Uterus (tissue), 4 donors: Measurements from ENCODE around the gene CAMSAP2. TPM values are rescaled to one million over a fixed set of nuclear protein-coding genes. Genes with fewer than 3 reads are reported as not detected.

Experiments
- DNase-seq, 2 donors: peaks; one replicate each; pipeline ENCODE4 v3.0.0-alpha.2; 2019 to 2020
- H3K27ac ChIP-seq, 2 donors: fragments of 200-600 bp; sonication (generic); 1 replicate in 1 of 2; 2 replicates in 1 of 2; pipeline ENCODE4 v1.5.1; 2016 to 2018
- H3K27me3 ChIP-seq, 2 donors: fragments of 200-600 bp; sonication (generic); one replicate each; pipeline ENCODE4 v1.5.1; 2018 to 2019; ENCODE audit warnings: control low read depth in 1 of 2
- H3K36me3 ChIP-seq, 2 donors: fragments of 200-600 bp; sonication (generic); one replicate each; pipeline ENCODE4 v1.5.1; 2019; ENCODE audit warnings: control low read depth in 1 of 2
- H3K4me1 ChIP-seq, 2 donors: fragments of 200-600 bp; sonication (generic); one replicate each; pipeline ENCODE4 v1.5.1; 2018 to 2019; ENCODE audit warnings: control low read depth in 1 of 2
- H3K4me3 ChIP-seq, 2 donors: fragments of 200-600 bp; sonication (generic); 1 replicate in 1 of 2; 2 replicates in 1 of 2; pipeline ENCODE4 v1.5.1; 2018 to 2019; ENCODE audit warnings: mild to moderate bottlenecking in 1 of 2
- H3K9me3 ChIP-seq, 2 donors: fragments of 200-600 bp; sonication (generic); one replicate each; pipeline ENCODE4 v1.5.1; 2019; ENCODE audit warnings: control low read depth in 1 of 2
- POLR2A ChIP-seq, 2 donors: fragments of 450-650 bp; IDR thresholded peaks; one replicate each; pipeline ENCODE4 v1.6.1; 2016; ENCODE audit warnings: antibody characterized with exemption in 2 of 2, mild to moderate bottlenecking in 1 of 2, moderate library complexity in 1 of 2
- intact Hi-C: fragments of 100-400 bp; cut with DNase I; formaldehyde crosslinking; loops from one replicate; pipeline ENCODE4 v1.15.1; 2023; ENCODE audit warnings: low total_unique reads
- total RNA-seq, 4 donors: library from RNA; depleted of rRNA in 3 of 4; stranded (reverse); fragments of >200 nt in 3 of 4; gene quantifications; one replicate each; pipeline versions ENCODE4 v1.1.0 to v1.2.4, GENCODE V29; 2014 to 2023
- TF ChIP-seq, protein P1 (sequence below), 4 experiments: fragments of 200-600 bp in 2 of 4; fragments of 450-650 bp in 2 of 4; sonication (generic) in 2 of 4; IDR thresholded peaks; one replicate each; pipeline ENCODE4 v1.5.1; 2016 to 2019; ENCODE audit warnings: antibody characterized with exemption in 4 of 4, mild to moderate bottlenecking in 2 of 4, moderate library complexity in 1 of 4
- donor health status: DM: yes; HTN: yes; CAD: no.

CAMSAP2 gene, protein sequence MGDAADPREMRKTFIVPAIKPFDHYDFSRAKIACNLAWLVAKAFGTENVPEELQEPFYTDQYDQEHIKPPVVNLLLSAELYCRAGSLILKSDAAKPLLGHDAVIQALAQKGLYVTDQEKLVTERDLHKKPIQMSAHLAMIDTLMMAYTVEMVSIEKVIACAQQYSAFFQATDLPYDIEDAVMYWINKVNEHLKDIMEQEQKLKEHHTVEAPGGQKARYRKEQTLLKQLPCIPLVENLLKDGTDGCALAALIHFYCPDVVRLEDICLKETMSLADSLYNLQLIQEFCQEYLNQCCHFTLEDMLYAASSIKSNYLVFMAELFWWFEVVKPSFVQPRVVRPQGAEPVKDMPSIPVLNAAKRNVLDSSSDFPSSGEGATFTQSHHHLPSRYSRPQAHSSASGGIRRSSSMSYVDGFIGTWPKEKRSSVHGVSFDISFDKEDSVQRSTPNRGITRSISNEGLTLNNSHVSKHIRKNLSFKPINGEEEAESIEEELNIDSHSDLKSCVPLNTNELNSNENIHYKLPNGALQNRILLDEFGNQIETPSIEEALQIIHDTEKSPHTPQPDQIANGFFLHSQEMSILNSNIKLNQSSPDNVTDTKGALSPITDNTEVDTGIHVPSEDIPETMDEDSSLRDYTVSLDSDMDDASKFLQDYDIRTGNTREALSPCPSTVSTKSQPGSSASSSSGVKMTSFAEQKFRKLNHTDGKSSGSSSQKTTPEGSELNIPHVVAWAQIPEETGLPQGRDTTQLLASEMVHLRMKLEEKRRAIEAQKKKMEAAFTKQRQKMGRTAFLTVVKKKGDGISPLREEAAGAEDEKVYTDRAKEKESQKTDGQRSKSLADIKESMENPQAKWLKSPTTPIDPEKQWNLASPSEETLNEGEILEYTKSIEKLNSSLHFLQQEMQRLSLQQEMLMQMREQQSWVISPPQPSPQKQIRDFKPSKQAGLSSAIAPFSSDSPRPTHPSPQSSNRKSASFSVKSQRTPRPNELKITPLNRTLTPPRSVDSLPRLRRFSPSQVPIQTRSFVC (N-terminal part only)
- total RNA-seq, result 10 to 100 TPM; 31.0 to 64.8 (median 47.7) TPM

DNA sequence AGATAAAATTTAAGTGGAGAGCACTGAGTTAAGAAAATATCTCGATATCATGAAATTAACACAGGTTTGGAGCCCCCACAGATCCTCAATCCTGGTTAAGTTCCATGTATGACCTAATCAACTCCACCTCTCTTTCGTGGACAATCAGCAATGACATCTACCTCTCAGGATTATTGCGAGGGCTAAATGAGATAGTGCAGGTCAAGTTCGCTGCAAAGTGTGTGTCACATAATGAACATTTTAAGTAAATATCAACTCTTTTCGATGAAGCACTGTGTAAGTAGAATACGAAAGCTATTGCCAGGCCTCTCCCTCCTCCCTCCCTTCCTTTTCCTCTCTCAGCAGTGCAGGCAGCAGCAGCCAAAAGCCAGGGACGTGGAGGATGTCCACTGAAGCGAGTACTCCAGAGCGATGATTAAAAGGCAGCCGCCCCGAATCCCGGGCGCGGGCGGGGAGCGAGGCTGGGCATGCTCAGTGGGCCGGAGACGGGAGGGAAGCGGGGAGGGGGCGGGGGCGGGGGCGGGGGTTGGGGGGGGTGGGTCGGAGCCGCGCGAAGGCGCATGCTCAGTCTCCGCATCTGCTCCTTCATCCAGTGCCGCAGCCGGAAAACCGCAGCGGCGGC, at the start of gene CAMSAP2:
Gene CAMSAP2 (plus strand): TSS at position 567 of the 622 bp plus-strand sequence. CDS start 935 bp downstream, outside the sequence.
- Histone ChIP-seq H3K27ac (peak within 1 kb of the TSS; percentile 94 to 99), H3K4me1 (no peaks in the 10 kb centered on the region), H3K27me3 (no peaks in the 10 kb centered on the region), H3K9me3 (no peaks in the 10 kb centered on the region), H3K4me3 (peak within 1 kb of the TSS; percentile 77 to 88), H3K36me3 (no peaks in the 10 kb centered on the region)
- DNase-seq, result peak; percentile 93
- TF ChIP-seq POLR2A (IDR thresholded peaks at IDR 0.05), result no peak
- TF ChIP-seq, protein P1, sequence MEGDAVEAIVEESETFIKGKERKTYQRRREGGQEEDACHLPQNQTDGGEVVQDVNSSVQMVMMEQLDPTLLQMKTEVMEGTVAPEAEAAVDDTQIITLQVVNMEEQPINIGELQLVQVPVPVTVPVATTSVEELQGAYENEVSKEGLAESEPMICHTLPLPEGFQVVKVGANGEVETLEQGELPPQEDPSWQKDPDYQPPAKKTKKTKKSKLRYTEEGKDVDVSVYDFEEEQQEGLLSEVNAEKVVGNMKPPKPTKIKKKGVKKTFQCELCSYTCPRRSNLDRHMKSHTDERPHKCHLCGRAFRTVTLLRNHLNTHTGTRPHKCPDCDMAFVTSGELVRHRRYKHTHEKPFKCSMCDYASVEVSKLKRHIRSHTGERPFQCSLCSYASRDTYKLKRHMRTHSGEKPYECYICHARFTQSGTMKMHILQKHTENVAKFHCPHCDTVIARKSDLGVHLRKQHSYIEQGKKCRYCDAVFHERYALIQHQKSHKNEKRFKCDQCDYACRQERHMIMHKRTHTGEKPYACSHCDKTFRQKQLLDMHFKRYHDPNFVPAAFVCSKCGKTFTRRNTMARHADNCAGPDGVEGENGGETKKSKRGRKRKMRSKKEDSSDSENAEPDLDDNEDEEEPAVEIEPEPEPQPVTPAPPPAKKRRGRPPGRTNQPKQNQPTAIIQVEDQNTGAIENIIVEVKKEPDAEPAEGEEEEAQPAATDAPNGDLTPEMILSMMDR (IDR thresholded peaks at IDR 0.05), result no peak
- intact Hi-C loops, result no loop called here

DNA sequence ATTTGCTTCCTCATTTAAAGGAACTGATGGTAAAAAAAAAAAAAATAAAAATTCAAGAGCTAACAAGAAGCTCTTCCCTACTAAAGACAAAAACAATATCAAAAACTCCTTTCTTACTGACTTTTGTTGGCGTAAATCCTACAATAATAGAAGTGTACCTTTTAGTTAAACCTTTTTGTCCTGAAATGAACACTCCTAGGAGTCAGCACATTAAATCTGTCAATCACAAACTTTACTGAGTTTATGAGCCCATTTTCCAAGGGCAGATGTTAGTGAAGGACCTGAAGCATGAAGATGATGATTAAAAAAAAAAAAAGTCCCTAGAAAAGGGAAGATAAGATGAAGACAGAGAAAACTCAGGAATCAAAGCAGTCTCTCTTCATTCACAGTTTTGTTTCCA, 46.4 kb upstream of the CAMSAP2 start:
- H3K27me3 ChIP-seq, result no peaks in the 10 kb centered on the region
- H3K4me3 ChIP-seq, result no peak overlapping the region
- no peak overlapping the region for H3K27ac ChIP-seq
- intact Hi-C loops, result no loop called here
- no peaks in the 10 kb centered on the region for H3K36me3 ChIP-seq
- H3K9me3 ChIP-seq, result no peaks in the 10 kb centered on the region
- no peak for DNase-seq
- TF ChIP-seq, protein P1 (IDR thresholded peaks at IDR 0.05), result no peak
- TF ChIP-seq POLR2A (IDR thresholded peaks at IDR 0.05), result no peak
- no peaks in the 10 kb centered on the region for H3K4me1 ChIP-seq

DNA sequence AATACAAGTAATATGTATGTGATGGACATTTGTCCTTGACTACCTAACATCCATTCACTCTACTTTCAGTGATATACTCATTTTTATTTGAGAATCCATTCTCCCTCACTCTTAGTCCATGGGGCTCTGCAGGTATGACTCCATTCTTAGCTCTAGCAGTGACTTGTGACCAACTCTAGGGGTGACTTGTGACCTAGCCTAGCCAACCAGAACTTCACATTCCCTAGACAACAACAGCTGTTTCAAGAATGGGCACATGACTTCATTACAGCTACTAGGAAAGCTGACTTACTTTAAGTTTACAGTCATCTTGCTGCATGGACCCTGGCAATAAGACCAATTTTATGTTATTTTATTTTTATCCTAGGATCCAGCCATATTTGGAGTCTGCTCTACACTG, 45.4 kb upstream of the CAMSAP2 start:
- TF ChIP-seq, protein P1 (IDR thresholded peaks at IDR 0.05), result no peak
- no peak for TF ChIP-seq POLR2A (IDR thresholded peaks at IDR 0.05)
- intact Hi-C loops, result no loop called here

DNA sequence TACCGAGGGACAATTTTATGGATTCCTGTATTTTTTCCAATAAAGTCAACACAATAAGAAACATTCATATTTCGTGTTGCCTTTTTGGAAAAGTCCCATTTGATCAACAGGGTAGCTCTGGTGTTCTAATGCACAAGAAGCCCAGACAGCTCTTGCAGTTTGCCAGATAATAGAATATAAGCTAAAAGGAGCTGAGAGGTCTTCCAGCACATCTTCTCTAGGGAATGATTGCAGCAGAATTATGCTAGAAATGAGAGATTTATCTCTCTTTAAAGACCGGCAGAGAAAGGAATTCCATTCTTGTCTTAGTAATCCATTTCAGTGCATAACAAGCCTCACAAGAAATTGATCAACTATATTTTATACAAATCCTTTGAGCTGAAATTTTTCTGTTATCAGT, 44.0 kb upstream of the CAMSAP2 start:
- Histone ChIP-seq H3K4me1 (no peaks in the 10 kb centered on the region), H3K27me3 (no peaks in the 10 kb centered on the region), H3K9me3 (no peaks in the 10 kb centered on the region), H3K36me3 (no peaks in the 10 kb centered on the region), H3K4me3 (no peak overlapping the region), H3K27ac (no peak overlapping the region)
- intact Hi-C loops, result no loop called here
- no peak for TF ChIP-seq POLR2A (IDR thresholded peaks at IDR 0.05)
- TF ChIP-seq, protein P1 (IDR thresholded peaks at IDR 0.05), result no peak
- DNase-seq, result no peak

More for the DNA sequence above, 45.4 kb upstream of the CAMSAP2 start:
- Histone ChIP-seq H3K4me3 (no peak overlapping the region), H3K4me1 (no peaks in the 10 kb centered on the region), H3K36me3 (no peaks in the 10 kb centered on the region), H3K27ac (no peak overlapping the region), H3K27me3 (no peaks in the 10 kb centered on the region), H3K9me3 (no peaks in the 10 kb centered on the region)
- DNase-seq, result no peak
